Bronchial epithelial cell (primary cell): ENCODE measurements around the gene SSX2IP. TPM values are rescaled to one million over a fixed set of nuclear protein-coding genes. Genes with fewer than 3 reads are reported as not detected.

Experiments
- DNase-seq: peaks from one replicate; pipeline ENCODE4 v3.0.0-alpha.2; 2010; ENCODE audit warnings: low read depth
- FAIRE-seq: peaks from 2 replicates; lab custom pipeline; 2011; peaks lifted over from hg19 to GRCh38; lab: Jason Lieb, UNC
- H3K27me3 ChIP-seq: 2 replicates; pipeline ENCODE4 v1.5.1; 2011; ENCODE audit warnings: low read length; ENCODE audit not compliant: control insufficient read depth, insufficient read depth
- H3K36me3 ChIP-seq: 2 replicates; pipeline ENCODE4 v1.5.1; 2011; ENCODE audit warnings: low read length; ENCODE audit not compliant: control insufficient read depth, insufficient read depth
- H3K4me3 ChIP-seq: 2 replicates; pipeline ENCODE4 v1.5.1; 2011; ENCODE audit warnings: mild to moderate bottlenecking, low read depth, low read length, control low read depth
- total RNA-seq: library from RNA; depleted of rRNA; stranded (reverse); fragments of >200 nt; gene quantifications from 2 replicates; pipeline ENCODE4 v1.2.1, GENCODE V29; 2014
- TF ChIP-seq, protein P1 (sequence below): IDR thresholded peaks from 2 replicates; pipeline ENCODE4 v1.5.1; 2011; ENCODE audit warnings: mild to moderate bottlenecking, moderate library complexity, low read length, control low read depth, inconsistent platforms; ENCODE audit not compliant: insufficient read depth, severe bottlenecking

The SSX2IP gene
- total RNA-seq, 1 donor from 2014 or later, result 11.6 TPM

DNA sequence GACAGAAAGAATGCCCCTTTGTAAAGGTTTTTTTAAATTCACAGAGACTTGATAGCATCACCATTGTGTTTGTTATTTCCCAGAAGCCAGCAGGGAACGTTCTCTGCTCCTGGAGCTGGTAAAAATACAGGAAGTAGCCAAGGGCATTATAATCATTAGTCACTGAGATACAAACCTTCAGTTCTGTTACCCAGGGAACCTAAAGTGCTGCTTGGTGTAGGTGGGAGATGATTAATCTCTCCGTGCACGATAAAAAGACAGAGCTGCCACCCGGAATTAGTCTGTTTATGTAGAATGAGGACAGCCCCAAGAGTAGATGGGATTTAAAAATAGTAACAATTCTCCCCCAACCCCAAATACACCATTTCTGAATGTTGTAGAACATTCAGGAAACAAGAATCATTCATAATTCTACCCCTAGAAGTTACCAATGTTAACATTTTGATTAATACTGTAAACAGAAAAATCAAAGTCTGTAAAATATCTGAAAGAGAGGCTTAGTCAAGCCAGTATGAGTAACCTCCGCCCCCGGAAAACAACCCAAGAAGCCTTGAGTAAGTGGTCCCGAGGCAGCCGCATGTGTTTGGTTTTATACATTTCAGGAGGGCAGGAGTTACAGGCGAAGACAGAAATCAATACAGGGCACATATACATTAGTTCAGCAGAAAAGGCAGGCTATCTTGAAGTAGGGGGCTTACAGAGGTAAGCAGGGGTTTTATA, 70.7 kb downstream of the SSX2IP start:
- TF ChIP-seq, protein P1, sequence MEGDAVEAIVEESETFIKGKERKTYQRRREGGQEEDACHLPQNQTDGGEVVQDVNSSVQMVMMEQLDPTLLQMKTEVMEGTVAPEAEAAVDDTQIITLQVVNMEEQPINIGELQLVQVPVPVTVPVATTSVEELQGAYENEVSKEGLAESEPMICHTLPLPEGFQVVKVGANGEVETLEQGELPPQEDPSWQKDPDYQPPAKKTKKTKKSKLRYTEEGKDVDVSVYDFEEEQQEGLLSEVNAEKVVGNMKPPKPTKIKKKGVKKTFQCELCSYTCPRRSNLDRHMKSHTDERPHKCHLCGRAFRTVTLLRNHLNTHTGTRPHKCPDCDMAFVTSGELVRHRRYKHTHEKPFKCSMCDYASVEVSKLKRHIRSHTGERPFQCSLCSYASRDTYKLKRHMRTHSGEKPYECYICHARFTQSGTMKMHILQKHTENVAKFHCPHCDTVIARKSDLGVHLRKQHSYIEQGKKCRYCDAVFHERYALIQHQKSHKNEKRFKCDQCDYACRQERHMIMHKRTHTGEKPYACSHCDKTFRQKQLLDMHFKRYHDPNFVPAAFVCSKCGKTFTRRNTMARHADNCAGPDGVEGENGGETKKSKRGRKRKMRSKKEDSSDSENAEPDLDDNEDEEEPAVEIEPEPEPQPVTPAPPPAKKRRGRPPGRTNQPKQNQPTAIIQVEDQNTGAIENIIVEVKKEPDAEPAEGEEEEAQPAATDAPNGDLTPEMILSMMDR, result no peak
- DNase-seq, result peak; percentile 95
- FAIRE-seq, result peak; percentile 7

DNA sequence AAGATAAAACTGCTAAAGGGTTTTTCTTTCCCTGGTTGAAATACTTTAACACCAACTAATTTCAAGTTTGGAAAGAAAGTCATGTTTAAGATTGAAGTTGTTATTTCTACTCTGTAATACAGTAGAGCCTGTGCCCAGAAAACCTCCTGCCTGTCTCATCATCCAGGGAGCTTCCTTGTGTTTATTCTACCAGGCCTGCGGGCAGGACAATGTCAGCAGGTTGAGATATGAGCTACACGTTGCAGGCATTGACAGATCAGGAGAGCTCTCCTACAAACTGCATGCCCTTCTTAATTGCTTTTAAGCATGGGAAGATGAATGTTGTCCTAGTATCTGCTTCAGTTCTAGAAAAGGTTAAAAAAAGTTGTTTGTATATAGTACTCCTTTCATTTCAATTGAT, 72.9 kb downstream of the SSX2IP start:
- DNase-seq, result no peak
- TF ChIP-seq, protein P1, result no peak
- Histone ChIP-seq H3K4me3 (no peak overlapping the region), H3K36me3 (no peaks in the 10 kb centered on the region), H3K27me3 (no peaks in the 10 kb centered on the region)
- no peak for FAIRE-seq

More for the DNA sequence above, 70.7 kb downstream of the SSX2IP start:
- H3K4me3 ChIP-seq, result no peak overlapping the region
- H3K27me3 ChIP-seq, result no peaks in the 10 kb centered on the region
- no peaks in the 10 kb centered on the region for H3K36me3 ChIP-seq

DNA sequence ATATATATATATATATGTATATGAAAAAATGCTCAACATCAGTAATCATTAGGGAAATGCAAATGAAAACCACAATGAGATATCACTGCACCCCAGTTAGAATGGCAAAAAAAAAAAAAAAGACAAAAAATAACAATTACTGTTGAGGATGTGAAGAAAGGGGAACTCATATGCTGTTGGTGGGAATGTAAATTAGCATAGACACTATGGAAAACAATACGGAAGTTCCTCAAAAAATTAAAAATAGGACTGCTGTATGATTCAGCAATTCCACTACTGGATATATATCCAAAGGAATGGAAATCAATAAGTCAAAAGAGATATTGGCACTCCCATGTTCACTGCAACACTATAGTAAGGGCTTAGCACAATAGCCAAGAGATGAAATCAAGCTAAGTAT, 74.5 kb downstream of the SSX2IP start:
- FAIRE-seq, result no peak
- H3K27me3 ChIP-seq, result no peaks in the 10 kb centered on the region
- H3K4me3 ChIP-seq, result no peak overlapping the region
- DNase-seq, result no peak
- no peaks in the 10 kb centered on the region for H3K36me3 ChIP-seq
- TF ChIP-seq, protein P1, result no peak

- Histone ChIP-seq H3K36me3 (no peaks in the 10 kb centered on the region), H3K27me3 (no peaks in the 10 kb centered on the region), H3K4me3 (no peak overlapping the region)
- TF ChIP-seq, protein P1, result no peak
- DNase-seq (no peak), FAIRE-seq (no peak)
Observed at GRCh38 chr1:84613887-84614286, 76.4 kb downstream of the SSX2IP start.

DNA sequence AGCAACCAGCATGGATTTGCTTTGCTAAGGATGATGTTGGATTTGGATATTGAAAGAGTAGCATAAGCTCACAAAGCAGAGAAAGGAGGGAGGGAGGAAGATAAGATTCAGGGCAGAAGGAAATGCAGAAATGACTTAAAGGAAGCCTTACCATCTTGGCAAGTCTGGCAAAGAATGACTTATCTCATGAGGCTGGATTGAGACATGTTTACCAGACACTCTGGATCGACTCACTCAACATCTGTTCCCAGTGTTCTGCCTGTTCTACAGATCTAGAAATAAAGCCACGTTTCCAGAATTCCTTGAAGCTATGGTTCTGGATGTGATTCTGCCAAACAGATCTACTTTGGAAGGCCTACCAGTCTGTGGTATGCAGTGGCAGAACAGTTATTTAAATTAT, 77.2 kb downstream of the SSX2IP start:
- DNase-seq (peak; percentile 53), FAIRE-seq (no peak)
- no peak overlapping the region for H3K4me3 ChIP-seq
- H3K27me3 ChIP-seq, result no peaks in the 10 kb centered on the region
- TF ChIP-seq, protein P1, result no peak
- no peaks in the 10 kb centered on the region for H3K36me3 ChIP-seq

GRCh38 chr1:84611796-84612195, 78.5 kb downstream of the SSX2IP start:
- Histone ChIP-seq H3K36me3 (no peaks in the 10 kb centered on the region), H3K27me3 (no peaks in the 10 kb centered on the region), H3K4me3 (no peak overlapping the region)
- FAIRE-seq (no peak), DNase-seq (no peak)
- TF ChIP-seq, protein P1, result no peak
